BE2C (cell line): ENCODE measurements around the gene RAB7B.

Experiments
- DNase-seq: peaks from one replicate; pipeline ENCODE4 v3.0.0-alpha.2; 2020
- H3K27me3 ChIP-seq: fragments of 250-450 bp; sonication (Bioruptor Pico); 2 replicates; pipeline ENCODE4 v1.5.1; 2020; ENCODE audit warnings: mild to moderate bottlenecking
- H3K36me3 ChIP-seq: fragments of 250-450 bp; sonication (Bioruptor Pico); 2 replicates; pipeline ENCODE4 v1.5.1; 2020; ENCODE audit warnings: mild to moderate bottlenecking
- H3K4me1 ChIP-seq: fragments of 250-450 bp; sonication (Bioruptor Pico); 2 replicates; pipeline ENCODE4 v1.5.1; 2020
- H3K4me3 ChIP-seq: 2 replicates; pipeline ENCODE4 v1.5.1; 2011; ENCODE audit warnings: low read depth, low read length
- H3K9me3 ChIP-seq: fragments of 250-450 bp; sonication (Bioruptor Pico); 2 replicates; pipeline ENCODE4 v1.5.1; 2020
- CTCF ChIP-seq: IDR thresholded peaks from 2 replicates; pipeline ENCODE4 v1.5.1; 2012; ENCODE audit warnings: mild to moderate bottlenecking, low read depth, low read length

Gene RAB7B

DNA sequence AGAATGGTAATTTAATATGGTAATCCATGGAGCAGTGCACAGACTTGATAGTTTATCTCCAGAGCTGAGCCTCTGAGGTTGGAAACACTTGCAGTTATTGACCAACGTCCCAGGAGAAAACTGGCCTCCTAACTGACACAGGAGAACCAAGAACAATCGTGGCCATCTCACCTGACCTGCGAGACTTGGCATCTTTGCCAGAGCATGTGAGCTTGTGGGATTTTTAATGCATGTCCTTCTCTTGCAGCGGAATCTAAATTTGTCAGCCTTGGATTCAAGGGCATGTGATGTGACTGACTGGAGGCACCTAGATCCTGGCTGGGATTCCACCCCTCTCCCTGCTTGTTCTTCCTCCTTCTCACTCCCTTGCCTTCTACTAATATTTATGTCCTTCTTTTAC lies 32.1 kb downstream of the RAB7B start:
- Histone ChIP-seq H3K4me1 (no peaks in the 10 kb centered on the region; the same call in 1 of the 2 replicates), H3K9me3 (no peaks in the 10 kb centered on the region), H3K4me3 (no peak overlapping the region), H3K36me3 (no peaks in the 10 kb centered on the region), H3K27me3 (no peaks in the 10 kb centered on the region)
- DNase-seq, result no peak
- TF ChIP-seq CTCF, result no peak

DNA sequence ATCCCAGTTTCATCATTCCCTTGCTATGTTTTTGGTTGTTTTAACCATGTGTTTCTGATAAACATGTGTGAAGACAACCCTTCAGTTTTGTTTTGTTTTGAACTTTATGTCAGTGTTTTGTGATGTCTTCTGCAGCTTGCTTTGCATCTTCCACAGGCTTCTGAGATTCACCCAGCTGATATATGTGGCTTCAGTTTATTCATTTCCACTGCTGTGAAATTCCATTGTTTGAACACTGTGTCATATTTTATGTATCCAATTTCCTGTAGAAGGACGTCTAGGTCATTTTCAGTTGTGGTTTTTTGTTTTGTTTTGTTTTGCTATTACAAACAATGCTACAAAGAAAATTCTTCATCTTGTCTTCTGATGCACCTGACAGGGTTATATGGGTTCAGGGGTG lies 32.7 kb downstream of the RAB7B start:
- H3K27me3 ChIP-seq, result no peaks in the 10 kb centered on the region
- TF ChIP-seq CTCF, result no peak
- no peak for DNase-seq

GRCh38 chr1:205969229-205969628 lies 34.0 kb downstream of the RAB7B start:
- Histone ChIP-seq H3K36me3 (no peaks in the 10 kb centered on the region), H3K4me3 (no peak overlapping the region), H3K27me3 (no peaks in the 10 kb centered on the region), H3K4me1 (no peaks in the 10 kb centered on the region), H3K9me3 (no peaks in the 10 kb centered on the region)
- TF ChIP-seq CTCF, result no peak
- no peak for DNase-seq

More for the DNA sequence above, 32.7 kb downstream of the RAB7B start:
- no peaks in the 10 kb centered on the region for H3K9me3 ChIP-seq
- H3K4me1 ChIP-seq, result no peaks in the 10 kb centered on the region; the same call in 1 of the 2 replicates
- no peak overlapping the region for H3K4me3 ChIP-seq
- H3K36me3 ChIP-seq, result no peaks in the 10 kb centered on the region

GRCh38 chr1:205967554-205968335 lies 35.5 kb downstream of the RAB7B start:
- DNase-seq, result no peak
- no peaks in the 10 kb centered on the region for H3K36me3 ChIP-seq
- no peak overlapping the region for H3K4me3 ChIP-seq
- no peak for TF ChIP-seq CTCF
- no peaks in the 10 kb centered on the region for H3K4me1 ChIP-seq
- no peaks in the 10 kb centered on the region for H3K9me3 ChIP-seq
- no peaks in the 10 kb centered on the region for H3K27me3 ChIP-seq

DNA sequence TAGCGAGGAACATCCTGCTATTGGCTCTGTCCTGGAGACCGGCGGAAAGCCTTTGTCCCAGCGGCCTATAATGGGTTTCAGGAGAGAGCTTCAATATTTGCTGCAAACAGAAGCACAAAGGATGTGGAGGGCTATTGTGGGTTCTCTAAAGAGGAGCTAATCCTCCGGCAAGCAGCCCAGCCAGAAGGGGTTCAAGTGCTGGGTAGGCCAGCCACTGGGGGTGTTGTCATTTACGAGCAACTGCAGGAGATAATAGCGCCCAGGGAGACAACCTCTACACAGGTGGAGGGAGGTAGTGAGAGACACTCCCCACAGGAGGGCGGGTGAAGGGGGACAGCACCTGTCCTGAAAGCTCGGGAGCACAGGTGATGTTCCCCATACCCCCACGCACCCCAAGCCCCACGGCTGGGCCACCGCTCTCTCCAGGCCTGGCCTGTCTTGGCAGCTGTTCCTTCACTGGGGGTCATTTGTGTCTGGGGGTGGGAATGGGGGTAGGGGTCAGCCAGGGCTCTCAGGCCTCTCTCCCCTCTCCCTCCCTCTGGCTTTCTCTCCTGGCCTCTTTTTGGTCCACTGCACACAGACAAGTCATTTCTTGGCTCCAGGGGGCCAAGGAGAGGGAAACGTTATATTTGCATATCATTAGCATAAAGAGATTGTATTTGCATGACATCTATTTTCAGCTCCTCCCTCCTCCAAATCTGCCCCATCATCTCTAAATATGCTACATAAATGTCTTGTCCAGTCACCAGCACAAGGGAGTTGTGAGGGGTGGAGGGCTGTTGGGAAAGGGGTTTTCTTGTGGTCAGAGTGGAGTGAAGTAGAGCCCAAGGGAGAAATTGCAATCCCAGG lies 37.9 kb downstream of the RAB7B start:
- no peak for TF ChIP-seq CTCF
- no peaks in the 10 kb centered on the region for H3K27me3 ChIP-seq
- no peaks in the 10 kb centered on the region for H3K4me1 ChIP-seq
- no peak overlapping the region for H3K4me3 ChIP-seq
- no peaks in the 10 kb centered on the region for H3K9me3 ChIP-seq
- H3K36me3 ChIP-seq, result no peaks in the 10 kb centered on the region
- no peak for DNase-seq
